Measurements from ENCODE around the gene MYL5. TPM values are rescaled to one million over a fixed set of nuclear protein-coding genes. Genes with fewer than 3 reads are reported as not detected.
"Not testable (repeated sequence)": the region's sequence is repeated elsewhere in the genome, so short reads cannot be mapped to it uniquely, and the experiment has no call there.

MYL5 gene
- total RNA-seq, 1 experiment from 2014 or later: 18.0 TPM

DNA sequence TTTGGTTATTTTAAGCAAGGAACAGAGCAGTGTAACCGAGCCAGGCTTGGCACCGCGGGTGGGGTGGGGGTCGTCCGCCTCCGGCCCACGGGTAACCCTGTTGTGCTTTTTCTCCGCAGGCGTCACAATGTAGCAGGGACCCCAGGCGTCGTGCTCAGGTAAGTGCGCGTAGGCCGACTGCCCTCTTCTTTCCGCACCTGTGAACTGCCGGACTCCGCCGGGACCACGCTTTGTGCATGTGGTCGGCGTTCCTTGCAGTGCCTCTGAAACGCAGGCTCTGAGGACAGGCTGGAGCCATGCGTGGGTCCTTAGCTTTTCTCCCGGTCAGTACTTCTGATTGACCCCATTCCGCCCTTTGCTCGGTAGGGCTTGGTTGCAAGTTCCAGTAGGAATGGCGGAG lies 56.2 kb downstream of the MYL5 start:
- Histone ChIP-seq H2BK12ac (ENCODE audit: insufficient read length, low read depth, low read length) (no peak overlapping the region), H3K9ac (ENCODE audit: extremely low read depth, insufficient read length, low read length) (no peak overlapping the region), H2BK20ac (ENCODE audit: low read depth, low read length, poor library complexity, severe bottlenecking) (no peak overlapping the region), H3K9me3 (ENCODE audit: control insufficient read depth, low read depth, low read length) (no peaks in the 10 kb centered on the region), H3K14ac (ENCODE audit: insufficient read depth, low read length) (no peak overlapping the region), H3K79me1 (ENCODE audit: insufficient read depth, low read depth, low read length, poor library complexity, severe bottlenecking) (peaks cover 3% of the 10 kb centered on the region), H2AK5ac (ENCODE audit: insufficient read length, low read length) (no peak overlapping the region), H3K18ac (ENCODE audit: insufficient read length, low read depth, low read length) (no peak overlapping the region), H2AFZ (ENCODE audit: low read length) (no peak overlapping the region), H3K27ac (ENCODE audit: insufficient read length, low read depth, low read length) (no peak overlapping the region), H3T11ph (ENCODE audit: low read length) (no peak overlapping the region), H4K91ac (ENCODE audit: insufficient read length, low read depth, low read length) (no peak overlapping the region), H3K56ac (ENCODE audit: insufficient read length, low read depth, low read length) (no peak overlapping the region), H4K8ac (replicated peaks; ENCODE audit: insufficient read length, low read depth, low read length) (no peak overlapping the region), H3K4me2 (ENCODE audit: insufficient read depth, insufficient read length, low read length) (no peak overlapping the region), H3K23ac (ENCODE audit: insufficient read length, low read depth, low read length) (no peak overlapping the region), H3K4ac (ENCODE audit: low read depth, low read length) (no peak overlapping the region), H2BK5ac (ENCODE audit: insufficient read length, low read length) (no peak overlapping the region), H2BK15ac (ENCODE audit: low read depth, low read length) (peak overlapping the region; percentile 9; the same call in 1 of the 2 replicates), H3K4me1 (ENCODE audit: insufficient read depth, low read length) (no peaks in the 10 kb centered on the region), H3K23me2 (ENCODE audit: insufficient read length, low read depth, low read length, poor library complexity, severe bottlenecking) (no peaks in the 10 kb centered on the region), H2BK120ac (ENCODE audit: low read depth, low read length, poor library complexity, severe bottlenecking) (no peak overlapping the region), H3K27me3 (ENCODE audit: insufficient read depth, low read length) (no peaks in the 10 kb centered on the region), H4K20me1 (ENCODE audit: control insufficient read depth, insufficient read depth, insufficient read length) (peaks cover 2% of the 10 kb centered on the region), H4K5ac (ENCODE audit: insufficient read length, low read depth, low read length) (no peak overlapping the region), H3K79me2 (ENCODE audit: insufficient read depth, low read length) (peaks cover 9% of the 10 kb centered on the region; the same call in 1 of the 2 replicates)
- Mint-ChIP-seq H3K4me1 (no peaks in the 10 kb centered on the region), H3K27ac (peak overlapping the region in 1 of 3 experiments; percentile 79; a peak in 1 of 7 replicates), H3K36me3 (ENCODE audit: insufficient read depth in 1 of 3, low read depth in 3 of 3) (peaks cover 23 to 55% (median 39%) of the 10 kb centered on the region in 3 experiments), H3K9me3 (no peaks in the 10 kb centered on the region), H3K27me3 (ENCODE audit: low read depth) (no peaks in the 10 kb centered on the region), H3K4me3 (no peak overlapping the region)
- WGBS (ENCODE audit: extremely low coverage, insufficient read length, low lambda C conversion rate): no CpG with 5 or more reads among the region's 27 CpGs
- DNase-seq: no peak
- TF ChIP-seq, protein P1, sequence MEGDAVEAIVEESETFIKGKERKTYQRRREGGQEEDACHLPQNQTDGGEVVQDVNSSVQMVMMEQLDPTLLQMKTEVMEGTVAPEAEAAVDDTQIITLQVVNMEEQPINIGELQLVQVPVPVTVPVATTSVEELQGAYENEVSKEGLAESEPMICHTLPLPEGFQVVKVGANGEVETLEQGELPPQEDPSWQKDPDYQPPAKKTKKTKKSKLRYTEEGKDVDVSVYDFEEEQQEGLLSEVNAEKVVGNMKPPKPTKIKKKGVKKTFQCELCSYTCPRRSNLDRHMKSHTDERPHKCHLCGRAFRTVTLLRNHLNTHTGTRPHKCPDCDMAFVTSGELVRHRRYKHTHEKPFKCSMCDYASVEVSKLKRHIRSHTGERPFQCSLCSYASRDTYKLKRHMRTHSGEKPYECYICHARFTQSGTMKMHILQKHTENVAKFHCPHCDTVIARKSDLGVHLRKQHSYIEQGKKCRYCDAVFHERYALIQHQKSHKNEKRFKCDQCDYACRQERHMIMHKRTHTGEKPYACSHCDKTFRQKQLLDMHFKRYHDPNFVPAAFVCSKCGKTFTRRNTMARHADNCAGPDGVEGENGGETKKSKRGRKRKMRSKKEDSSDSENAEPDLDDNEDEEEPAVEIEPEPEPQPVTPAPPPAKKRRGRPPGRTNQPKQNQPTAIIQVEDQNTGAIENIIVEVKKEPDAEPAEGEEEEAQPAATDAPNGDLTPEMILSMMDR (conservative IDR thresholded peaks at IDR 0.05): no peak

DNA sequence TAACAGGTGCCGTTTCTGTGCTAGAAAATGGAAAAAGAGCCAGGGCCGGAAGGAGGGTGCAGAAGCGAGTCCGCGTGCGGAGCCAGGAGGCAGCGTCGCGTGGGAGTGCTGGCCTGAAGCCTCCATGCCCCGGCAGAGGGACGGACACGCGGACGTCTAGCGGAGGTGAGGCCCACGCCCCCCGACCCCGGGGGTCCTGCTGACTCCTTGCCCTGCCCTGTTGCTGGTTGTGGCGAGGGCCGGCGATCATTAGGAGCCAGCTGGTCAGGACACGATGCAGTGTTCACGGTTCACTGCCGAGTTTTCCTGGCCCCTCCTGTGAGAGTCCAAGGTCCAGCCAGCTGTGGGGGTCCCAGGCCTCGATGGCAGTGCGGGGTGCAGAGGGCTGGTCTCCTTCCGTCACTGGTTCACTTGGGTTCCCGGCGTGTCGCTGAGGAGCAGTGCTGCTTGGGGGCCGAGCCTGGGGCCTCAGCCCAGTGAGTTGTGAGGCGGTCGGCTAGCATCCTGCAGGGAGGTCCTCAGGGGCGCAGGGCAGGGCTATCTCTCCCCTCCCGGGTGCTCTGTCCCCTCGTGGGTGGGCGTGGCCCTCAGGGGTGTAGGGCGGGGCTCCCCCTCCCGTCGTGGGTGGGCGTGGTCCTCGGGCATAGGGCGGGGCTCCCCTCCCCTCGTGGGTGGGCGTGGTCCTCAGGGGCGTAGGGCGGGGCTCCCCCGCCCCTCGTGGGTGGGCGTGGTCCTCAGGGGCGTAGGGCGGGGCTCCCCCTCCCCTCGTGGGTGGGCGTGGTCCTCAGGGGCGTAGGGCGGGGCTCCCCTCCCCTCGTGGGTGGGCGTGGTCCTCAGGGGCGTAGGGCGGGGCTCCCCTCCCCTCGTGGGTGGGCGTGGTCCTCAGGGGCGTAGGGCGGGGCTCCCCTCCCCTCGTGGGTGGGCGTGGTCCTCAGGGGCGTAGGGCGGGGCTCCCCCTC lies 56.9 kb downstream of the MYL5 start:
- not testable (repeated sequence) for H3K18ac ChIP-seq (ENCODE audit: insufficient read length, low read depth, low read length); H4K8ac ChIP-seq (replicated peaks; ENCODE audit: insufficient read length, low read depth, low read length); H2BK5ac ChIP-seq (ENCODE audit: insufficient read length, low read length); H2AK5ac ChIP-seq (ENCODE audit: insufficient read length, low read length); H3T11ph ChIP-seq (ENCODE audit: low read length); H3K9me3 ChIP-seq (ENCODE audit: control insufficient read depth, low read depth, low read length); H3K23me2 ChIP-seq (ENCODE audit: insufficient read length, low read depth, low read length, poor library complexity, severe bottlenecking); H3K4me1 ChIP-seq (ENCODE audit: insufficient read depth, low read length); H3K14ac ChIP-seq (ENCODE audit: insufficient read depth, low read length); H3K4me2 ChIP-seq (ENCODE audit: insufficient read depth, insufficient read length, low read length); H3K27me3 ChIP-seq (ENCODE audit: insufficient read depth, low read length); H3K56ac ChIP-seq (ENCODE audit: insufficient read length, low read depth, low read length); H4K20me1 ChIP-seq (ENCODE audit: control insufficient read depth, insufficient read depth, insufficient read length); H3K4ac ChIP-seq (ENCODE audit: low read depth, low read length); H2AFZ ChIP-seq (ENCODE audit: low read length); H3K4me3 Mint-ChIP-seq; H3K27ac ChIP-seq (ENCODE audit: insufficient read length, low read depth, low read length); H3K9me3 Mint-ChIP-seq; H4K91ac ChIP-seq (ENCODE audit: insufficient read length, low read depth, low read length); H3K79me2 ChIP-seq (ENCODE audit: insufficient read depth, low read length); H3K23ac ChIP-seq (ENCODE audit: insufficient read length, low read depth, low read length); H3K27me3 Mint-ChIP-seq (ENCODE audit: low read depth); H2BK20ac ChIP-seq (ENCODE audit: low read depth, low read length, poor library complexity, severe bottlenecking); DNase-seq; H4K5ac ChIP-seq (ENCODE audit: insufficient read length, low read depth, low read length); H2BK120ac ChIP-seq (ENCODE audit: low read depth, low read length, poor library complexity, severe bottlenecking); H2BK15ac ChIP-seq (ENCODE audit: low read depth, low read length); H3K9ac ChIP-seq (ENCODE audit: extremely low read depth, insufficient read length, low read length); H2BK12ac ChIP-seq (ENCODE audit: insufficient read length, low read depth, low read length); H3K79me1 ChIP-seq (ENCODE audit: insufficient read depth, low read depth, low read length, poor library complexity, severe bottlenecking); H3K4me1 Mint-ChIP-seq
- no CpG with 5 or more reads among the region's 68 CpGs for WGBS (ENCODE audit: extremely low coverage, insufficient read length, low lambda C conversion rate)
- Mint-ChIP-seq H3K27ac (peak overlapping the region in 1 of 3 experiments; percentile 79; a peak in 1 of 7 replicates), H3K36me3 (ENCODE audit: insufficient read depth in 1 of 3, low read depth in 3 of 3) (peaks cover 25 to 58% (median 42%) of the 10 kb centered on the region in 3 experiments)

Data from H9 (cell line).